H9 (cell line): Measurements from ENCODE around the gene ARVCF. TPM values are rescaled to one million over a fixed set of nuclear protein-coding genes. Genes with fewer than 3 reads are reported as not detected.
A peak's percentile ranks its signal among the peaks of the same experiment; 100 is the strongest.

Experiments
- DNase-seq: peaks from one replicate; pipeline ENCODE4 v3.0.0-alpha.2; 2017
- H2AFZ ChIP-seq: one replicate; pipeline ENCODE4 v1.6.1; 2013; ENCODE audit warnings: mild to moderate bottlenecking, low read length, control low read depth, moderate library complexity
- H2AK5ac ChIP-seq: 2 replicates; pipeline ENCODE4 v1.6.1; 2013; ENCODE audit warnings: low read length, control low read depth, mixed read lengths; ENCODE audit not compliant: insufficient read length
- H2BK120ac ChIP-seq: one replicate; pipeline ENCODE4 v1.6.1; 2013; ENCODE audit warnings: low read depth, mild to moderate bottlenecking, low read length, control low read depth, inconsistent platforms; ENCODE audit not compliant: poor library complexity, severe bottlenecking
- H2BK12ac ChIP-seq: 2 replicates; pipeline ENCODE4 v1.6.1; 2013; ENCODE audit warnings: low read length, control low read depth, mixed read lengths, low read depth; ENCODE audit not compliant: insufficient read length
- H2BK15ac ChIP-seq: 2 replicates; pipeline ENCODE4 v1.6.1; 2013; ENCODE audit warnings: low read depth, low read length, control low read depth
- H2BK20ac ChIP-seq: one replicate; pipeline ENCODE4 v1.6.1; 2013; ENCODE audit warnings: low read depth, mild to moderate bottlenecking, low read length, control low read depth, inconsistent platforms; ENCODE audit not compliant: poor library complexity, severe bottlenecking
- H2BK5ac ChIP-seq: 2 replicates; pipeline ENCODE4 v1.6.1; 2013; ENCODE audit warnings: low read length, control low read depth, mixed read lengths; ENCODE audit not compliant: insufficient read length
- H3K14ac ChIP-seq: 2 replicates; pipeline ENCODE4 v1.6.1; 2013; ENCODE audit warnings: low read length, control low read depth; ENCODE audit not compliant: insufficient read depth
- H3K18ac ChIP-seq: 2 replicates; pipeline ENCODE4 v1.6.1; 2013; ENCODE audit warnings: low read depth, mild to moderate bottlenecking, mixed read lengths, low read length, control low read depth; ENCODE audit not compliant: insufficient read length
- H3K23ac ChIP-seq: 2 replicates; pipeline ENCODE4 v1.6.1; 2013; ENCODE audit warnings: low read length, control low read depth, mixed read lengths, low read depth; ENCODE audit not compliant: insufficient read length
- H3K23me2 ChIP-seq: 2 replicates; pipeline ENCODE4 v1.6.1; 2013; ENCODE audit warnings: low read depth, mild to moderate bottlenecking, mixed read lengths, low read length, control low read depth; ENCODE audit not compliant: insufficient read length, poor library complexity, severe bottlenecking
- H3K27ac ChIP-seq: 2 replicates; pipeline ENCODE4 v1.5.1; 2013; ENCODE audit warnings: low read length, control low read depth, mixed read lengths, low read depth; ENCODE audit not compliant: insufficient read length
- H3K27me3 ChIP-seq: 2 replicates; pipeline ENCODE4 v1.6.1; 2013; ENCODE audit warnings: low read length, control low read depth, inconsistent platforms; ENCODE audit not compliant: insufficient read depth
- H3K4ac ChIP-seq: 2 replicates; pipeline ENCODE4 v1.6.1; 2013; ENCODE audit warnings: low read depth, mild to moderate bottlenecking, control low read depth, inconsistent platforms, low read length, moderate library complexity
- H3K4me1 ChIP-seq: 2 replicates; pipeline ENCODE4 v1.6.1; 2013; ENCODE audit warnings: low read length, control low read depth, inconsistent platforms; ENCODE audit not compliant: insufficient read depth
- H3K4me2 ChIP-seq: 2 replicates; pipeline ENCODE4 v1.6.1; 2013; ENCODE audit warnings: low read length, control low read depth, mixed read lengths; ENCODE audit not compliant: insufficient read length, insufficient read depth
- H3K56ac ChIP-seq: 2 replicates; pipeline ENCODE4 v1.6.1; 2013; ENCODE audit warnings: low read depth, mild to moderate bottlenecking, mixed read lengths, low read length, control low read depth; ENCODE audit not compliant: insufficient read length
- H3K79me1 ChIP-seq: 2 replicates; pipeline ENCODE4 v1.6.1; 2013; ENCODE audit warnings: low read depth, mild to moderate bottlenecking, moderate library complexity, low read length, control low read depth, inconsistent platforms; ENCODE audit not compliant: insufficient read depth, poor library complexity, severe bottlenecking
- H3K79me2 ChIP-seq: 2 replicates; pipeline ENCODE4 v1.6.1; 2013; ENCODE audit warnings: low read length, control low read depth, inconsistent platforms; ENCODE audit not compliant: insufficient read depth
- H3K9ac ChIP-seq: 2 replicates; pipeline ENCODE4 v1.6.1; 2013; ENCODE audit warnings: low read length, control low read depth, mixed read lengths; ENCODE audit not compliant: insufficient read length; ENCODE audit errors: extremely low read depth
- H3K9me3 ChIP-seq: one replicate; pipeline ENCODE4 v1.6.1; 2013; ENCODE audit warnings: low read depth, low read length, inconsistent platforms; ENCODE audit not compliant: control insufficient read depth
- H3T11ph ChIP-seq: one replicate; pipeline ENCODE4 v1.6.1; 2013; ENCODE audit warnings: mild to moderate bottlenecking, low read length, control low read depth, inconsistent platforms
- H4K20me1 ChIP-seq: one replicate; pipeline ENCODE4 v1.6.1; 2013; ENCODE audit not compliant: control insufficient read depth, insufficient read length, insufficient read depth
- H4K5ac ChIP-seq: 2 replicates; pipeline ENCODE4 v1.6.1; 2013; ENCODE audit warnings: low read depth, mild to moderate bottlenecking, mixed read lengths, low read length, control low read depth; ENCODE audit not compliant: insufficient read length
- H4K8ac ChIP-seq: replicated peaks from 2 replicates; pipeline ENCODE4 v1.6.1; 2013; ENCODE audit warnings: low read length, control low read depth, mixed read lengths, low read depth; ENCODE audit not compliant: insufficient read length
- H4K91ac ChIP-seq: 2 replicates; pipeline ENCODE4 v1.6.1; 2013; ENCODE audit warnings: low read depth, mild to moderate bottlenecking, moderate library complexity, mixed read lengths, low read length, control low read depth; ENCODE audit not compliant: insufficient read length
- H3K27ac Mint-ChIP-seq, 3 experiments: 2 replicates in 2 of 3; 3 replicates in 1 of 3; pipeline ENCODE4 v1.8.0; 2020 to 2021; ENCODE audit warnings: mixed read lengths in 3 of 3, mild to moderate bottlenecking in 1 of 3, moderate library complexity in 1 of 3
- H3K27me3 Mint-ChIP-seq: 2 replicates; pipeline ENCODE4 v1.8.0; 2021; ENCODE audit warnings: low read depth, mild to moderate bottlenecking, moderate library complexity, mixed read lengths
- H3K36me3 Mint-ChIP-seq, 3 experiments: 2 replicates in 2 of 3; 3 replicates in 1 of 3; pipeline ENCODE4 v1.8.0; 2020 to 2021; ENCODE audit warnings: low read depth in 3 of 3, mixed read lengths in 3 of 3; ENCODE audit not compliant: insufficient read depth in 1 of 3
- H3K4me1 Mint-ChIP-seq, 2 experiments: 2 replicates each; pipeline ENCODE4 v1.8.0; 2020; ENCODE audit warnings: mixed read lengths in 2 of 2
- H3K4me3 Mint-ChIP-seq, 2 experiments: 2 replicates in 1 of 2; 3 replicates in 1 of 2; pipeline ENCODE4 v1.8.0; 2020 to 2021; ENCODE audit warnings: mild to moderate bottlenecking in 2 of 2, mixed read lengths in 2 of 2, moderate library complexity in 1 of 2
- H3K9me3 Mint-ChIP-seq, 2 experiments: 2 replicates in 1 of 2; 3 replicates in 1 of 2; pipeline ENCODE4 v1.8.0; 2020; ENCODE audit warnings: mild to moderate bottlenecking in 2 of 2, mixed read lengths in 2 of 2, moderate library complexity in 1 of 2
- CTCF ChIP-seq: fragments of 200-600 bp; sonication (generic); conservative IDR thresholded peaks from 3 replicates; pipeline ENCODE4 v1.8.0; 2021; ENCODE audit warnings: antibody characterized with exemption, mild to moderate bottlenecking
- WGBS: extraction: QIAGEN DNeasy Blood & Tissue Kit; methylation state at CpG from one replicate; pipeline ENCODE4 v1.1.7; 2013; ENCODE audit warnings: missing lambda C conversion rate, low lambda C conversion rate, mixed read lengths; ENCODE audit not compliant: insufficient read length; ENCODE audit errors: extremely low coverage; 5-methylcytosine and 5-hydroxymethylcytosine counted together
- total RNA-seq: library from RNA; stranded (reverse); gene quantifications from 2 replicates; pipeline ENCODE4 v1.2.1, GENCODE V29; 2021

Gene ARVCF
- total RNA-seq, 1 experiment from 2014 or later: 40.7 TPM

GRCh38 chr22:20035375-20036083 lies 18.9 kb upstream of the ARVCF start:
- Histone ChIP-seq H3K18ac (no peak overlapping the region), H3K4me1 (no peaks in the 10 kb centered on the region), H3K79me1 (no peaks in the 10 kb centered on the region), H3K79me2 (no peaks in the 10 kb centered on the region), H3K9me3 (no peaks in the 10 kb centered on the region), H2BK15ac (no peak overlapping the region), H2AFZ (no peak overlapping the region), H4K5ac (no peak overlapping the region), H3K4ac (no peak overlapping the region), H3K14ac (no peak overlapping the region), H4K20me1 (no peaks in the 10 kb centered on the region), H3T11ph (no peak overlapping the region), H3K23me2 (no peaks in the 10 kb centered on the region), H2BK20ac (no peak overlapping the region), H3K23ac (no peak overlapping the region), H3K27me3 (no peaks in the 10 kb centered on the region; the same call in 1 of the 2 replicates), H2BK120ac (no peak overlapping the region), H2BK12ac (no peak overlapping the region), H3K4me2 (no peak overlapping the region), H3K27ac (no peak overlapping the region), H4K8ac (no peak overlapping the region), H2BK5ac (no peak overlapping the region), H2AK5ac (no peak overlapping the region), H3K56ac (no peak overlapping the region), H3K9ac (no peak overlapping the region), H4K91ac (no peak overlapping the region)
- TF ChIP-seq CTCF: no peak
- no peak for DNase-seq
- no peak overlapping the region for H3K4me3 Mint-ChIP-seq
- peak overlapping the region in 1 of 3 experiments; percentile 25; a peak in 2 of 7 replicates for H3K27ac Mint-ChIP-seq
- H3K27me3 Mint-ChIP-seq: no peaks in the 10 kb centered on the region; the same call in 1 of the 2 replicates
- H3K36me3 Mint-ChIP-seq: peaks cover 0 to 7% (median 0%) of the 10 kb centered on the region in 3 experiments; a peak in 3 of 7 replicates
- H3K4me1 Mint-ChIP-seq: peaks cover 0 to 11% of the 10 kb centered on the region in 2 experiments; a peak in 2 of 4 replicates
- WGBS: no CpG with 5 or more reads among the region's 16 CpGs
- no peaks in the 10 kb centered on the region for H3K9me3 Mint-ChIP-seq
